Heart left ventricle (tissue), 16 donors: ENCODE data around the gene RAB23. TPM values are rescaled to one million over a fixed set of nuclear protein-coding genes. Genes with fewer than 3 reads are reported as not detected.

Experiments
- ATAC-seq, 4 donors: fragments of 200-7000 bp; cut with Tn5 transposase; one replicate each; pipeline ENCODE4 v1.9.1; 2020 to 2022; ENCODE audit warnings: moderate library complexity in 4 of 4, mild to moderate bottlenecking in 3 of 4, moderate number of reproducible peaks in 1 of 4
- DNase-seq, 5 donors: peaks; one replicate each; pipeline ENCODE4 v3.0.0-alpha.2; 2020
- H3K27ac ChIP-seq, 12 donors: fragments of 200-600 bp; sonication (generic) in 4 of 12; one replicate each; pipeline versions ENCODE4 v1.5.0 to v1.8.0; 2016 to 2022; ENCODE audit warnings: mild to moderate bottlenecking in 2 of 12
- H3K27me3 ChIP-seq, 9 donors: fragments of 200-600 bp; sonication (generic) in 2 of 9; one replicate each; pipeline versions ENCODE4 v1.5.1 to v1.8.0; 2016 to 2022; ENCODE audit warnings: mild to moderate bottlenecking in 3 of 9
- H3K36me3 ChIP-seq, 9 donors: fragments of 200-600 bp; sonication (generic) in 2 of 9; one replicate each; pipeline versions ENCODE4 v1.5.0 to v1.8.0; 2018 to 2022; ENCODE audit warnings: mild to moderate bottlenecking in 2 of 9
- H3K4me1 ChIP-seq, 12 donors: fragments of 200-600 bp; sonication (generic) in 4 of 12; one replicate each; pipeline versions ENCODE4 v1.5.0 to v1.8.0; 2016 to 2022; ENCODE audit warnings: mild to moderate bottlenecking in 3 of 12
- H3K4me3 ChIP-seq, 12 donors: fragments of 200-600 bp; sonication (generic) in 4 of 12; one replicate each; pipeline versions ENCODE4 v1.5.0 to v1.8.0; 2017 to 2022; ENCODE audit warnings: mild to moderate bottlenecking in 9 of 12, moderate library complexity in 4 of 12
- H3K9me3 ChIP-seq, 12 donors: fragments of 200-600 bp; sonication (generic) in 4 of 12; one replicate each; pipeline versions ENCODE4 v1.5.0 to v1.8.0; 2016 to 2022; ENCODE audit warnings: mild to moderate bottlenecking in 1 of 12
- CTCF ChIP-seq, 12 donors: fragments of 200-600 bp; sonication (generic) in 4 of 12; IDR thresholded peaks; one replicate each; pipeline versions ENCODE4 v1.5.0 to v1.8.0; 2018 to 2022; ENCODE audit warnings: antibody characterized with exemption in 12 of 12, mild to moderate bottlenecking in 5 of 12
- POLR2A ChIP-seq, 2 donors: fragments of 450-650 bp; IDR thresholded peaks; one replicate each; pipeline ENCODE4 v1.6.1; 2017; ENCODE audit warnings: antibody characterized with exemption in 2 of 2, mild to moderate bottlenecking in 2 of 2, moderate library complexity in 2 of 2
- WGBS, 4 donors: extraction: QIAGEN DNeasy Blood & Tissue Kit in 2 of 4; methylation state at CpG; one replicate each; pipeline versions ENCODE4 v1.1.5 to v1.1.7; 2013 to 2018; 5-methylcytosine and 5-hydroxymethylcytosine counted together
- intact Hi-C, 10 donors: fragments of 100-400 bp; cut with DNase I; formaldehyde crosslinking; loops; one replicate each; pipeline versions ENCODE4 v1.11.1 to v1.14.2; 2022
- polyA plus RNA-seq, 2 donors: library from polyadenylated mRNA; stranded (reverse); fragments of 200-250 nt; gene quantifications; one replicate each; pipeline ENCODE4 v1.2.3, GENCODE V29; 2013
- total RNA-seq, 9 donors: library from RNA; depleted of rRNA in 2 of 9; stranded (reverse); fragments of >200 nt in 2 of 9; fragmentation: NEBNext Ultra II Directional in 3 of 9; extraction: Animal tissue kit (Norgen Biotek cat#: 25700) in 3 of 9; gene quantifications; one replicate each; pipeline versions ENCODE4 v1.1.0 to v1.2.4, GENCODE V29; 2016 to 2023
- donor health status: ischemic (EF 13 %, LVEDD 7.1; RV severe dilation, severe dysfunction).
- donor health status: healthy with polysubstance abuse.
- donor health status: DM: no; HTN: yes; CAD: no.
- donor health status: DM: no; HTN: no; CAD: no.
- donor health status: ischemic (EF 25% LVEDD 6.9; RV normal size, moderate dysfunction).
- donor health status: ischemic (EF 25% LVEDD 5.7; RV mildly dilated, moderate dysfunction).
- donor health status: healthy.
- donor health status: DM: yes; HTN: yes; CAD: no.
- donor health status: ischemic (EF 35%, LVEDD 5.7; RV mildly dilated, moderate dysfunction).
- donor health status: nonischemic (EF 11% LVEDD 7.7; RV severe dilation, severe dysfunction).
- donor health status: DM: yes; HTN: yes; CAD: no.
- donor health status: PGD.
- donor health status: ischemic (EF 29% LVEDD 5.4; RV normal size, mild dysfunction).
- donor health status: nonischemic (EF 23%, LVEDD 6.1; RV moderate dilation, normal function).

Gene RAB23
- total and polyA plus RNA-seq, 11 donors = 2.6 to 15.4 (median 9.5) TPM

GRCh38 chr6:57255451-57256169 lies 33.5 kb upstream of the RAB23 start:
- TF ChIP-seq POLR2A (IDR thresholded peaks at IDR 0.05) (no peak), CTCF (IDR thresholded peaks at IDR 0.05) (no peak)
- no peaks in the 10 kb centered on the region for H3K27me3 ChIP-seq
- H3K27ac ChIP-seq = peak overlapping the region in 1 of 12 donors; percentile 89
- DNase-seq = no peak
- H3K36me3 ChIP-seq = no peaks in the 10 kb centered on the region
- no peaks in the 10 kb centered on the region for H3K9me3 ChIP-seq
- H3K4me3 ChIP-seq = no peak overlapping the region
- 88 to 94% (median 90%) methylated on average over 4 of the region's 4 CpGs for WGBS, 4 donors
- ATAC-seq = no peak
- peaks cover 0 to 22% (median 2%) of the 10 kb centered on the region in 12 donors for H3K4me1 ChIP-seq
- intact Hi-C loops = no loop called here

- H3K36me3 ChIP-seq = no peaks in the 10 kb centered on the region
- DNase-seq (no peak), ATAC-seq (no peak)
- H3K27me3 ChIP-seq = no peaks in the 10 kb centered on the region
- no peak overlapping the region for H3K4me3 ChIP-seq
- peaks cover 0 to 22% (median 2%) of the 10 kb centered on the region in 12 donors for H3K4me1 ChIP-seq
- 74 to 81% (median 78%) methylated on average over 4 of the region's 4 CpGs for WGBS, 4 donors
- peak overlapping the region in 1 of 12 donors; percentile 89 for H3K27ac ChIP-seq
- intact Hi-C loops = no loop called here
- H3K9me3 ChIP-seq = no peaks in the 10 kb centered on the region
- TF ChIP-seq CTCF (IDR thresholded peaks at IDR 0.05) (no peak), POLR2A (IDR thresholded peaks at IDR 0.05) (no peak)
These were observed 32.1 kb upstream of the RAB23 start for GRCh38 chr6:57254055-57254717.

GRCh38 chr6:57252975-57253374 lies 30.9 kb upstream of the RAB23 start:
- Histone ChIP-seq H3K9me3 (no peaks in the 10 kb centered on the region), H3K4me3 (no peak overlapping the region), H3K27me3 (no peaks in the 10 kb centered on the region), H3K27ac (peak overlapping the region in 3 of 12 donors; percentile 12 to 89 (median 31)), H3K4me1 (peaks cover 0 to 15% (median 2%) of the 10 kb centered on the region in 12 donors), H3K36me3 (no peaks in the 10 kb centered on the region)
- 26 to 38% (median 36%) methylated on average over 1 of the region's 1 CpG for WGBS, 4 donors
- peak in 1 of 4 donors; percentile 27 for ATAC-seq
- TF ChIP-seq CTCF (IDR thresholded peaks at IDR 0.05) (no peak), POLR2A (IDR thresholded peaks at IDR 0.05) (no peak)
- no peak for DNase-seq
- intact Hi-C loops = no loop called here

GRCh38 chr6:57252137-57252536 lies 30.0 kb upstream of the RAB23 start:
- intact Hi-C loops = no loop called here
- ATAC-seq (no peak), DNase-seq (no peak)
- Histone ChIP-seq H3K36me3 (no peaks in the 10 kb centered on the region), H3K27me3 (no peaks in the 10 kb centered on the region), H3K27ac (peak overlapping the region in 1 of 12 donors; percentile 89), H3K4me1 (peaks cover 0 to 15% (median 2%) of the 10 kb centered on the region in 12 donors), H3K9me3 (no peaks in the 10 kb centered on the region), H3K4me3 (no peak overlapping the region)
- 82 to 93% (median 92%) methylated on average over 9 of the region's 9 CpGs for WGBS, 4 donors
- TF ChIP-seq CTCF (IDR thresholded peaks at IDR 0.05) (no peak), POLR2A (IDR thresholded peaks at IDR 0.05) (no peak)
